HepG2 (cell line): Measurements from ENCODE around the gene TYMS. TPM values are rescaled to one million over a fixed set of nuclear protein-coding genes. Genes with fewer than 3 reads are reported as not detected.

ENCODE experiments used
- ATAC-seq: fragments of 200-7000 bp; cut with Tn5 transposase; 3 replicates; pipeline ENCODE4 v1.9.1; 2020; ENCODE audit warnings: mild to moderate bottlenecking, moderate library complexity
- BruUV-seq: library from RNA; stranded (reverse); fragments of 400-500 nt; replicated peaks from 2 replicates; lab custom pipeline; 2021; lab: Mats Ljungman, UMichigan
- CTCF ChIA-PET: fragments of 300-600 bp; formaldehyde crosslinking; extraction: SDS; loops from one replicate; lab custom pipeline; 2021; ENCODE audit warnings: low total read pairs, inconsistent platforms, low intra/inter-chr PET ratio; lab: Yijun Ruan, JAX
- POLR2A ChIA-PET: fragments of 350-600 bp; sonication (Branson Sonifier 250); formaldehyde crosslinking; loops from one replicate; lab custom pipeline; 2020; ENCODE audit warnings: antibody characterized with exemption, inconsistent platforms; lab: Yijun Ruan, JAX
- DNase-seq: peaks from one replicate; pipeline ENCODE4 v3.0.0-alpha.2; 2015; ENCODE audit warnings: low spot score
- FAIRE-seq: peaks from 3 replicates; lab custom pipeline; 2011; peaks lifted over from hg19 to GRCh38; lab: Jason Lieb, UNC
- H2AFZ ChIP-seq: one replicate; pipeline ENCODE4 v1.6.1; 2011; ENCODE audit warnings: low read length, inconsistent platforms
- H3K27ac ChIP-seq: fragments of 300-600 bp; 3 replicates; pipeline ENCODE4 v1.8.0; 2011; ENCODE audit warnings: mixed run types, mild to moderate bottlenecking, mixed read lengths, low read length, inconsistent platforms; ENCODE audit not compliant: insufficient read depth; ENCODE audit errors: extremely low read length
- H3K27me3 ChIP-seq, 2 experiments: fragments of 200-600 bp in 1 of 2; 2 replicates in 1 of 2; 3 replicates in 1 of 2; pipeline versions ENCODE4 v1.6.0 to v1.8.0; 2011; ENCODE audit warnings: low read length in 2 of 2, mild to moderate bottlenecking in 2 of 2, moderate library complexity in 2 of 2, inconsistent platforms in 1 of 2; ENCODE audit not compliant: insufficient read depth in 2 of 2, control insufficient read depth in 1 of 2
- H3K36me3 ChIP-seq, 2 experiments: fragments of 200-600 bp in 1 of 2; replicated peaks in 1 of 2; 2 replicates in 1 of 2; 3 replicates in 1 of 2; pipeline versions ENCODE4 v1.5.1 to v1.8.0; 2011; ENCODE audit warnings: low read length in 2 of 2, inconsistent platforms in 1 of 2; ENCODE audit not compliant: insufficient read depth in 2 of 2, control insufficient read depth in 1 of 2
- H3K4me1 ChIP-seq: 2 replicates; pipeline ENCODE4 v1.5.1; 2012; ENCODE audit warnings: low read length, inconsistent platforms; ENCODE audit not compliant: insufficient read depth
- H3K4me2 ChIP-seq: 2 replicates; pipeline ENCODE4 v1.6.0; 2011; ENCODE audit warnings: low read depth, low read length, inconsistent platforms
- H3K4me3 ChIP-seq, 3 experiments: fragments of 200-600 bp in 1 of 3; sonication (generic), shearing (Covaris generic) in 1 of 3; replicated peaks in 1 of 3; 2 replicates each; pipeline ENCODE4 v1.5.1; 2011 to 2016; ENCODE audit warnings: low read length in 3 of 3, inconsistent platforms in 2 of 3, low read depth in 2 of 3, mild to moderate bottlenecking in 2 of 3, control low read depth in 1 of 3, mixed read lengths in 1 of 3; ENCODE audit not compliant: insufficient read depth in 1 of 3
- H3K79me2 ChIP-seq: one replicate; pipeline ENCODE4 v1.6.1; 2011; ENCODE audit warnings: low read length, inconsistent platforms; ENCODE audit not compliant: insufficient read depth
- H3K9ac ChIP-seq: 2 replicates; pipeline ENCODE4 v1.6.0; 2011; ENCODE audit warnings: mild to moderate bottlenecking, low read depth, low read length, inconsistent platforms; ENCODE audit not compliant: insufficient read depth
- H3K9me3 ChIP-seq: 2 replicates; pipeline ENCODE4 v1.5.1; 2012; ENCODE audit warnings: mild to moderate bottlenecking, low read length
- H4K20me1 ChIP-seq: 2 replicates; pipeline ENCODE4 v1.6.0; 2011; ENCODE audit warnings: inconsistent platforms, mild to moderate bottlenecking, low read length, moderate library complexity; ENCODE audit not compliant: insufficient read depth
- E2F5 ChIP-seq: sonication (generic); formaldehyde crosslinking; conservative IDR thresholded peaks from 2 replicates; pipeline ENCODE4 v1.4.0; 2020; ENCODE audit warnings: missing genetic modification reagents
- EZH2 ChIP-seq: conservative IDR thresholded peaks from 2 replicates; pipeline ENCODE4 v1.6.1; 2012; ENCODE audit warnings: mild to moderate bottlenecking, low read depth, low read length, moderate library complexity
- FIP1L1 ChIP-seq: fragments of 200-400 bp; formaldehyde crosslinking; IDR thresholded peaks from 2 replicates; pipeline ENCODE4 v1.6.1; 2018; ENCODE audit warnings: low read depth, mild to moderate bottlenecking, low read length, moderate library complexity, borderline replicate concordance; ENCODE audit not compliant: insufficient read depth
- FOSL2 ChIP-seq: sonication (generic); formaldehyde crosslinking; IDR thresholded peaks from 2 replicates; pipeline ENCODE4 v1.4.0; 2020; ENCODE audit warnings: missing genetic modification reagents
- NR2F6 ChIP-seq, 2 experiments: IDR thresholded peaks; 2 replicates each; pipeline ENCODE4 v1.6.1; 2016; ENCODE audit warnings: antibody characterized with exemption in 1 of 2, mild to moderate bottlenecking in 1 of 2
- SMAD1 ChIP-seq: sonication (generic); formaldehyde crosslinking; IDR thresholded peaks from 2 replicates; pipeline ENCODE4 v1.4.0; 2020; ENCODE audit warnings: missing genetic modification reagents, low read depth, mild to moderate bottlenecking, borderline replicate concordance
- STAG1 ChIP-seq: sonication (generic); formaldehyde crosslinking; IDR thresholded peaks from 2 replicates; pipeline ENCODE4 v1.4.0; 2020; ENCODE audit warnings: missing genetic modification reagents
- TOE1 ChIP-seq: sonication (generic); formaldehyde crosslinking; IDR thresholded peaks from 2 replicates; pipeline ENCODE4 v1.4.0; 2020; ENCODE audit warnings: mild to moderate bottlenecking, missing genetic modification reagents
- ZBTB44 ChIP-seq: sonication (generic); formaldehyde crosslinking; IDR thresholded peaks from 2 replicates; pipeline ENCODE4 v1.4.0; 2020; ENCODE audit warnings: missing genetic modification reagents
- ZNF263 ChIP-seq: sonication (generic); formaldehyde crosslinking; IDR thresholded peaks from 2 replicates; pipeline ENCODE4 v1.4.0; 2020; ENCODE audit warnings: missing genetic modification reagents
- ZNF331 ChIP-seq: sonication (generic); formaldehyde crosslinking; IDR thresholded peaks from 2 replicates; pipeline ENCODE4 v1.4.0; 2020; ENCODE audit warnings: missing genetic modification reagents
- ZNF720 ChIP-seq: sonication (generic); formaldehyde crosslinking; IDR thresholded peaks from 2 replicates; pipeline ENCODE4 v1.4.0; 2020; ENCODE audit warnings: missing genetic modification reagents
- ZNF883 ChIP-seq: sonication (generic); formaldehyde crosslinking; IDR thresholded peaks from 2 replicates; pipeline ENCODE4 v1.5.1; 2020; ENCODE audit warnings: mild to moderate bottlenecking, missing genetic modification reagents; ENCODE audit errors: not compliant biosample characterization
- WGBS: methylation state at CpG from one replicate; pipeline ENCODE4 v1.1.6; 2017; ENCODE audit warnings: low lambda C conversion rate; 5-methylcytosine and 5-hydroxymethylcytosine counted together
- in situ Hi-C: cut with HindIII; loops from 2 replicates; pipeline ENCODE4 v1.10.0; 2017; ENCODE audit warnings: low pct_unique_long_range_greater_than_20kb; ENCODE audit not compliant: extremely low pct_ligation_motif_present
- intact Hi-C: fragments of 100-400 bp; cut with micrococcal nuclease; formaldehyde crosslinking; loops from one replicate; pipeline ENCODE4 v1.10.0; 2022; ENCODE audit not compliant: unreplicated experiment
- polyA plus RNA-seq, 8 experiments: library from polyadenylated mRNA; depleted of rRNA in 3 of 8; stranded (reverse) in 7 of 8; unstranded in 1 of 8; fragments of >200 nt; fragmentation: Illumina TruSeq in 4 of 8; extraction: Trizol in 4 of 8; gene quantifications; 2 replicates each; pipeline versions ENCODE4 v1.2.1 to v1.2.3, GENCODE V29; 2011 to 2016; ENCODE audit warnings: low read depth in 4 of 8, missing spikeins in 1 of 8, mixed read lengths in 1 of 8; ENCODE audit not compliant: insufficient read depth in 1 of 8
- total RNA-seq, 5 experiments: library from RNA; depleted of rRNA; stranded (reverse); fragments of >200 nt; fragmentation: Illumina TruSeq; extraction: Trizol; gene quantifications; 2 replicates each; pipeline ENCODE4 v1.2.3, GENCODE V29; 2016; ENCODE audit warnings: low read depth in 1 of 5

The TYMS gene
- total and polyA plus RNA-seq, 2 of the 13 experiments (the other 11 are each of a cell fraction or from before 2014, with no cell fraction given), result 80.1 to 106 TPM

GRCh38 chr18:692824-693223 is 35.4 kb downstream of the TYMS start:
- CTCF ChIA-PET, result no interaction called here
- WGBS, result 96% methylated on average over 6 of the region's 6 CpGs

GRCh38 chr18:693466-694187 is 36.2 kb downstream of the TYMS start:
- H3K9me3 ChIP-seq, result no peaks in the 10 kb centered on the region
- H3K4me3 ChIP-seq, result no peak overlapping the region
- H3K27me3 ChIP-seq, result no peaks in the 10 kb centered on the region
- no peaks in the 10 kb centered on the region for H3K79me2 ChIP-seq
- intact Hi-C loops, result no loop called here
- H3K4me2 ChIP-seq, result no peak overlapping the region
- peaks cover 19 to 70% of the 10 kb centered on the region in 2 experiments for H3K36me3 ChIP-seq
- in situ Hi-C loops, result no loop called here
- H3K27ac ChIP-seq, result no peak overlapping the region
- H3K9ac ChIP-seq, result no peak overlapping the region
- ATAC-seq, result no peak
- no peak for DNase-seq
- FAIRE-seq, result no peak
- no peaks in the 10 kb centered on the region for H4K20me1 ChIP-seq
- H3K4me1 ChIP-seq, result no peaks in the 10 kb centered on the region
- BruUV-seq, result no TSS peak
- POLR2A ChIA-PET, result interaction anchor here (1.2 to 2.1 kb wide), 2 partner anchors 9 to 35 kb away, joined by 4 to 6 read pairs; no protein-coding TSS in a partner anchor
- CTCF ChIA-PET, result no interaction called here
- no peak overlapping the region for H2AFZ ChIP-seq
- WGBS, result 90% methylated on average over 8 of the region's 8 CpGs
- TF ChIP-seq ZBTB44 (no peak), SMAD1 (CRISPR knock-in tag) (no peak), NR2F6 (IDR thresholded peaks at IDR 0.05) (no peak), NR2F6 (CRISPR knock-in tag; IDR thresholded peaks at IDR 0.05) (no peak), FIP1L1 (no peak), FOSL2 (CRISPR knock-in tag) (no peak), E2F5 (CRISPR knock-in tag) (no peak), EZH2 (no peak), ZNF883 (CRISPR knock-in tag) (no peak), TOE1 (CRISPR knock-in tag) (no peak), ZNF263 (CRISPR knock-in tag) (no peak), ZNF331 (CRISPR knock-in tag) (no peak)

More at GRCh38 chr18:692824-693223, 35.4 kb downstream of the TYMS start:
- Histone ChIP-seq H3K79me2 (no peaks in the 10 kb centered on the region), H3K4me3 (no peak overlapping the region), H3K4me1 (no peaks in the 10 kb centered on the region), H4K20me1 (no peaks in the 10 kb centered on the region), H3K27me3 (no peaks in the 10 kb centered on the region), H3K36me3 (peaks cover 19 to 73% of the 10 kb centered on the region in 2 experiments), H3K4me2 (no peak overlapping the region), H3K27ac (no peak overlapping the region)
- ATAC-seq, result no peak
- TF ChIP-seq STAG1 (CRISPR knock-in tag), result no peak
- no peak for TF ChIP-seq ZNF720 (CRISPR knock-in tag)
- TF ChIP-seq, all 625 proteins: peak for 0
- BruUV-seq, result TSS peak; percentile 35
- intact Hi-C loops, result no loop called here
- Histone ChIP-seq H3K9ac (no peak overlapping the region), H2AFZ (no peak overlapping the region), H3K9me3 (no peaks in the 10 kb centered on the region)
- no peak for FAIRE-seq
- in situ Hi-C loops, result no loop called here
- POLR2A ChIA-PET, result interaction anchor here (1.0 to 2.1 kb wide), 3 partner anchors 9 to 35 kb away, joined by 3 to 6 read pairs (median 4); no protein-coding TSS in a partner anchor
- DNase-seq, result no peak
